DND-41 (cell line): ENCODE data around the gene POLN.

Experiments
- EZH2 ChIP-seq: IDR thresholded peaks from 3 replicates; pipeline ENCODE4 v1.6.1; 2012; ENCODE audit warnings: borderline replicate concordance, low read depth, mild to moderate bottlenecking, moderate library complexity, low read length, inconsistent platforms; ENCODE audit not compliant: severe bottlenecking
- TF ChIP-seq, protein P1 (sequence below): IDR thresholded peaks from 2 replicates; pipeline ENCODE4 v1.5.1; 2012; ENCODE audit warnings: borderline replicate concordance, low read length, moderate library complexity, mild to moderate bottlenecking; ENCODE audit not compliant: poor library complexity, severe bottlenecking; ENCODE audit errors: extremely low read depth

DNA sequence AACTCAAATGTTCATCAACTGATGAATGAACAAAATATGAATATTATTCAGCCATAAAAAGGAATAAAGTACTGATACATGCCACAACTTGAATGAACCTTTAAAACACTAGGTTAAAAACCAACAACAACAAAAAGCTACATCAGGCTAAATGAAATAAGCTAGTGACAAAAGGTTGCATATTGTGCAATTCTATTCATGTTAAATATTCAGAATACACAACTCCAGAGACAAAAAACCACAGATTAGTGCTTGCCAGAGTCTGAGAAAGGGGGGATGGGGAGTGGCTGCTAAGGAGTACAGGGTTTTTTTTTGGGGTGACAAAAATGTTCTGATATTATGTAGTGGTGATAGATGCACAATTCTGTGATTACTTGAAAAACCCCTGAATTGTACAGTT lies 58.5 kb downstream of the POLN start:
- TF ChIP-seq EZH2 = no peak
- TF ChIP-seq, protein P1, sequence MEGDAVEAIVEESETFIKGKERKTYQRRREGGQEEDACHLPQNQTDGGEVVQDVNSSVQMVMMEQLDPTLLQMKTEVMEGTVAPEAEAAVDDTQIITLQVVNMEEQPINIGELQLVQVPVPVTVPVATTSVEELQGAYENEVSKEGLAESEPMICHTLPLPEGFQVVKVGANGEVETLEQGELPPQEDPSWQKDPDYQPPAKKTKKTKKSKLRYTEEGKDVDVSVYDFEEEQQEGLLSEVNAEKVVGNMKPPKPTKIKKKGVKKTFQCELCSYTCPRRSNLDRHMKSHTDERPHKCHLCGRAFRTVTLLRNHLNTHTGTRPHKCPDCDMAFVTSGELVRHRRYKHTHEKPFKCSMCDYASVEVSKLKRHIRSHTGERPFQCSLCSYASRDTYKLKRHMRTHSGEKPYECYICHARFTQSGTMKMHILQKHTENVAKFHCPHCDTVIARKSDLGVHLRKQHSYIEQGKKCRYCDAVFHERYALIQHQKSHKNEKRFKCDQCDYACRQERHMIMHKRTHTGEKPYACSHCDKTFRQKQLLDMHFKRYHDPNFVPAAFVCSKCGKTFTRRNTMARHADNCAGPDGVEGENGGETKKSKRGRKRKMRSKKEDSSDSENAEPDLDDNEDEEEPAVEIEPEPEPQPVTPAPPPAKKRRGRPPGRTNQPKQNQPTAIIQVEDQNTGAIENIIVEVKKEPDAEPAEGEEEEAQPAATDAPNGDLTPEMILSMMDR = no peak
